ENCODE measurements around the gene ATXN1L.
"Not testable (repeated sequence)": the region's sequence is repeated elsewhere in the genome, so short reads cannot be mapped to it uniquely, and the experiment has no call there.

The ATXN1L gene

DNA sequence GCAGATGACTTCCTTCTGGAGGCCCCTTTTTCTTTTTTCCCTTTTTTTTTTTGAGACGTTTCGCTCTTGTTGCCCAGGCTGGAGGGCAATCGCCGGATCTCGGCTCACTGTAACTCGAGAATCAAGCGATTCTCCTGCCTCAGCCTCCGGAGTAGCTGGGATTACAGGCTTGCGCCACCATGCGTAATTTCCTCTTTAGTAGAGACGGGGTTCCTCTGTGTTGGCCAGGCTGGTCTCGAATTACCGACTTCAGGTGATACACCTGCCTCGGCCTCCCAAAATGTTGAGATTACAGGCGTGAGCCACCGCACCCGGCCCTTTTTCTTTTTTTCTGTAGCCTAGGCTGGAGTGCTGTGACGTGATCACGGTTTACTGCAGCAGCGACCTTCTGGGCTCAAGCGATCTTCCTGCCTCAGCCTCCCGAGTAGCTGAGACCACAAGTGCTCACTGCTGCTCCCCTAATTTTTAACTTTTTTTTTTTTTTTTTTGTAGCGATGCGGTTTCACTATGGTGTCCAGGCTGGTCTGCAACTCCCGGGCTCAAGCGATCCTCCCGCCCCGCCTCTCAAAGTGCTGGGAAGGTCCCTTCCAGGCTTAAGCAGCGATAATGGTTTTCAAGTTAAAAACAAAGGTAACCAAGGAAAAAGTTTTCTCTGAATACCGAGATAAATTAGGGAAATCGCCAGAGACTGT is 48.6 kb downstream of the ATXN1L start:
- peak; percentile 74 for DNase-seq (ENCODE audit: low spot score)

- peak; percentile 97 for DNase-seq (ENCODE audit: low spot score)
These were observed 49.3 kb downstream of the ATXN1L start, which contains the start of gene IST1 for GRCh38 chr16:71894921-71895678. Gene IST1, plus strand, starts transcription at chr16:71895531. Its CDS starts 20,110 bp downstream, at chr16:71915641.

- DNase-seq (ENCODE audit: low spot score): no peak
These were observed 50.0 kb downstream of the ATXN1L start for GRCh38 chr16:71895679-71896365.

- no peak for DNase-seq (ENCODE audit: low spot score)
These were observed 51.1 kb downstream of the ATXN1L start for GRCh38 chr16:71896764-71897368.

GRCh38 chr16:71899171-71899570 is 53.4 kb downstream of the ATXN1L start:
- no peak for DNase-seq (ENCODE audit: low spot score)

DNA sequence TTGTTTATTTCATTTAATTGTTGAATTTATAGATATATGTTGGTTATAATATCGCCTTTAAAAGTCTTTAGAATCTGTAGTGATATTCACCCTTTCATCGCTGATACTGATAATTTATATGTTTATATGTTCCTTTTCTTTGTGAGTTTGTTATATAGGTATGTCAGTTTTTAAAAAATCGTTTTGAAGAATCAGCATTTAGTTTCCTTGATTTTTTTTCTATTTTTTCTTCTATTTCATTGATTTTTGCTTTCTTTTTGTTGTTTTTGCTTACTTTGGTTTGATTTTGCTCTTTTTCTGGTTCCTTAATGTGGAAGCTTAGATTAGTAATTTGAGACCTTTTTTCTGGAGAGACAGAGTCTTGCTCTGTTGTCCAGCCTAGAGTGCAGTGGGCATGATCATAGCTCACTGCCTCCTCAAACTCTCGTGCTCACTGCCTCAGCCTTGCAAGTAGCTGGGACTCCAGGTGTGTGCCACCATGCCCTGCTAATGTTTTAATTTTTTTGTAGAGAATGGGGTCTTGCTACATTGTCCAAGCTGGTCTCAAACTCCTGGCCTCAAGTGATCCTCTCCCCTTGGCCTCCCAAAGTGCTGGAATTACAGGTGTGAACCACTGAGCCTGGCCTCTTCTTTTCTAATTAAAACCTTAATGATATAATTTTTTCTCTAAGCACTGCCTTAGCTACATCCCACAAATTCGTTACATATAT is 57.0 kb downstream of the ATXN1L start:
- no peak for DNase-seq (ENCODE audit: low spot score)

GRCh38 chr16:71903608-71904007 is 57.8 kb downstream of the ATXN1L start:
- DNase-seq (ENCODE audit: low spot score): no peak

DNA sequence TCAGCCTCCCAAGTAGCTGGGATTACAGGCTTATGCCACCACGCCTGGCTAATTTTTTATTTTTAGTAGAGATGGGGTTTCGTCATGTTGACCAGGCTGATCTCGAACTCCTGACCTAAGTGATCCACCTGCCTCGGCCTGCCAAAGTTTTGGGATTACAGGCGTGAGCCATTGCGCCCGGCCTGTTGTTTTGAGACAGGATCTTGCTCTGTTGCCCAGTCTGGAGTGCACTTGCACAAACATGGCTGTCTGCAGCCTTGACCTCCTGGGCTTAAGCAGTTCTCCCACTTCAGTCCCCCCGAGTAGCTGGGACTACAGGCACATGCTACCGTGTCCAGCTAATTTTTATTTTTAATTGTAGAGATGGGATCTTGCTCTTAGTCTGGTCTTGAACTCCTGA is 58.5 kb downstream of the ATXN1L start:
- DNase-seq (ENCODE audit: low spot score): no peak

GRCh38 chr16:71905765-71906164 is 60.0 kb downstream of the ATXN1L start:
- DNase-seq (ENCODE audit: low spot score): not testable (repeated sequence)
